HepG2 (cell line): ENCODE results near the gene FTL. TPM values are rescaled to one million over a fixed set of nuclear protein-coding genes. Genes with fewer than 3 reads are reported as not detected.
A peak's percentile ranks its signal among the peaks of the same experiment; 100 is the strongest.

ENCODE experiments used
- BORCS8-MEF2B ChIP-seq: sonication (generic); formaldehyde crosslinking; IDR thresholded peaks from 2 replicates; pipeline ENCODE4 v1.8.0; 2022; ENCODE audit warnings: mild to moderate bottlenecking, missing genetic modification reagents
- DR1 ChIP-seq: sonication (generic); formaldehyde crosslinking; IDR thresholded peaks from 2 replicates; pipeline ENCODE4 v1.8.0; 2021; ENCODE audit warnings: mild to moderate bottlenecking, missing genetic modification reagents, inconsistent platforms
- ELF3 ChIP-seq: IDR thresholded peaks from 2 replicates; pipeline ENCODE4 v1.6.1; 2016; ENCODE audit warnings: missing genetic modification reagents, missing compliant biosample characterization
- HNRNPLL ChIP-seq: fragments of 200-400 bp; formaldehyde crosslinking; IDR thresholded peaks from 2 replicates; pipeline ENCODE4 v1.6.1; 2017; ENCODE audit warnings: mild to moderate bottlenecking, low read depth, low read length; ENCODE audit not compliant: poor library complexity, severe bottlenecking
- NCOA1 ChIP-seq: sonication (generic); formaldehyde crosslinking; IDR thresholded peaks from 2 replicates; pipeline ENCODE4 v1.9.0; 2021; ENCODE audit warnings: missing genetic modification reagents
- PHF8 ChIP-seq: sonication (generic); formaldehyde crosslinking; IDR thresholded peaks from 2 replicates; pipeline ENCODE4 v1.5.0; 2020; ENCODE audit warnings: missing genetic modification reagents
- PLRG1 ChIP-seq: fragments of 450-650 bp; conservative IDR thresholded peaks from 2 replicates; pipeline ENCODE4 v1.6.1; 2016
- RFX1 ChIP-seq: fragments of 450-650 bp; IDR thresholded peaks from 2 replicates; pipeline ENCODE4 v1.6.1; 2017
- U2AF1 ChIP-seq: fragments of 200-400 bp; formaldehyde crosslinking; optimal IDR thresholded peaks from 2 replicates; pipeline ENCODE3; 2017; ENCODE audit warnings: mild to moderate bottlenecking, low read depth, low read length
- ZFP36L1 ChIP-seq: sonication (generic); formaldehyde crosslinking; IDR thresholded peaks from 2 replicates; pipeline ENCODE4 v1.8.0; 2022; ENCODE audit warnings: mild to moderate bottlenecking, missing genetic modification reagents, moderate library complexity
- ZNF30 ChIP-seq: sonication (generic); formaldehyde crosslinking; IDR thresholded peaks from 2 replicates; pipeline ENCODE4 v1.5.0; 2020; ENCODE audit warnings: mild to moderate bottlenecking, missing genetic modification reagents
- ZNF451 ChIP-seq: sonication (generic); formaldehyde crosslinking; IDR thresholded peaks from 2 replicates; pipeline ENCODE4 v1.5.0; 2020; ENCODE audit warnings: mild to moderate bottlenecking, missing genetic modification reagents
- ZNF629 ChIP-seq: sonication (generic); formaldehyde crosslinking; conservative IDR thresholded peaks from 2 replicates; pipeline ENCODE4 v1.5.0; 2020; ENCODE audit warnings: missing genetic modification reagents
- ZNF788 ChIP-seq: sonication (generic); formaldehyde crosslinking; IDR thresholded peaks from 2 replicates; pipeline ENCODE4 v1.5.0; 2020; ENCODE audit warnings: mild to moderate bottlenecking, missing genetic modification reagents, borderline replicate concordance
- polyA plus RNA-seq, 8 experiments: library from polyadenylated mRNA; depleted of rRNA in 3 of 8; stranded (reverse) in 7 of 8; unstranded in 1 of 8; fragments of >200 nt; fragmentation: Illumina TruSeq in 4 of 8; extraction: Trizol in 4 of 8; gene quantifications; 2 replicates each; pipeline versions ENCODE4 v1.2.1 to v1.2.3, GENCODE V29; 2011 to 2016; ENCODE audit warnings: low read depth in 4 of 8, missing spikeins in 1 of 8, mixed read lengths in 1 of 8; ENCODE audit not compliant: insufficient read depth in 1 of 8
- total RNA-seq, 5 experiments: library from RNA; depleted of rRNA; stranded (reverse); fragments of >200 nt; fragmentation: Illumina TruSeq; extraction: Trizol; gene quantifications; 2 replicates each; pipeline ENCODE4 v1.2.3, GENCODE V29; 2016; ENCODE audit warnings: low read depth in 1 of 5
- TF ChIP-seq, protein P1 (sequence below): sonication (generic); formaldehyde crosslinking; IDR thresholded peaks from 2 replicates; pipeline ENCODE4 v1.4.0; 2020; ENCODE audit warnings: mild to moderate bottlenecking, missing genetic modification reagents
- TF ChIP-seq, protein P2 (sequence below): sonication (generic); formaldehyde crosslinking; IDR thresholded peaks from 2 replicates; pipeline ENCODE4 v1.4.0; 2020; ENCODE audit warnings: missing genetic modification reagents, borderline replicate concordance
- TF ChIP-seq, protein P3 (sequence below): sonication (generic); formaldehyde crosslinking; IDR thresholded peaks from 2 replicates; pipeline ENCODE4 v1.5.1; 2020; ENCODE audit warnings: missing genetic modification reagents, mild to moderate bottlenecking, borderline replicate concordance
- TF ChIP-seq, protein P4 (sequence below): sonication (generic); formaldehyde crosslinking; conservative IDR thresholded peaks from 2 replicates; pipeline ENCODE4 v1.8.0; 2022; ENCODE audit warnings: low read depth, missing genetic modification reagents

The FTL gene
- total and polyA plus RNA-seq, 2 of the 13 experiments (the other 11 are each of a cell fraction or from before 2014, with no cell fraction given): 2,721 to 8,800 TPM

DNA sequence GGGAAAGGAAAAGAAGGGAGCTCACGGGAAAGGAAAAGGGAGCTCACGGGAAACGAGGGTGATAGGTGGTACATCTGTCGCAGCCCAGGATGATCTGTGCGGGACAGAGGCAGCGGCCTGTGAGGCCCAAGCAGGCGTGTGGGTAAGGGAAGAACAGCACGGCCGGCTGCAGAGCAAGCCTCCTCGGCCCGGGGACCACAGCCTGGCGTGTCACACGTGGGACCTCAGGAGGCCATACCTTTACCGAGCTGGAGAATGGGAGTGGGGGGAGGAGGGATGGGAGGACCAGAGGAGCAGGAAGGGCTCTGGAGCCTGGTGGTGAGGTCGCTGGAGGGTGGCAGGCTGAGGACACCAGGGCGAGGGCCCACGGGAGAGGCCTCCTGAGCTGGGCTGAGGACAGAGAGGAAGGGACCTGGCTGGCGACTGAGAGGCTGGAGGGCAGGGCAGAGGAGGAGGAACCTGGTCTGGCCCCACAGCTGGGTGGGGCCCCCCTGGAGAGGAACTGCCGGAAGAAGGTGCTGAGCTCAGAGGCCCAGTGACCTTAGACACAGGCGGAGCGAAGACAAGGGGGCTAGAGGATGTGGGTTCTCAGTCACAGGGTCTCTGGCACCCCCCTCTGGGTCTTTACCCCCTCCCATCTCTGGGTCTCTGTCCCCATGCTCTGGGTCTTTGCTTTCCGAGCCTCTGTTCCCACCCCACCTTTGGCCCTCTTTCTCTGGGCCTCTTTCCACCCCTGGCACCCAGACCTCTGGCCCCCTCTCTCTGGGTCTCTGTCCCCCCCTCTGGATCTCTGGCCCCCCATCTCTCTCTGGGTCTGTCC is 2.9 kb upstream of the FTL start (continued):
- TF ChIP-seq, protein P1, sequence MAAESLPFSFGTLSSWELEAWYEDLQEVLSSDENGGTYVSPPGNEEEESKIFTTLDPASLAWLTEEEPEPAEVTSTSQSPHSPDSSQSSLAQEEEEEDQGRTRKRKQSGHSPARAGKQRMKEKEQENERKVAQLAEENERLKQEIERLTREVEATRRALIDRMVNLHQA (CRISPR knock-in tag): no peak
- TF ChIP-seq, protein P2, sequence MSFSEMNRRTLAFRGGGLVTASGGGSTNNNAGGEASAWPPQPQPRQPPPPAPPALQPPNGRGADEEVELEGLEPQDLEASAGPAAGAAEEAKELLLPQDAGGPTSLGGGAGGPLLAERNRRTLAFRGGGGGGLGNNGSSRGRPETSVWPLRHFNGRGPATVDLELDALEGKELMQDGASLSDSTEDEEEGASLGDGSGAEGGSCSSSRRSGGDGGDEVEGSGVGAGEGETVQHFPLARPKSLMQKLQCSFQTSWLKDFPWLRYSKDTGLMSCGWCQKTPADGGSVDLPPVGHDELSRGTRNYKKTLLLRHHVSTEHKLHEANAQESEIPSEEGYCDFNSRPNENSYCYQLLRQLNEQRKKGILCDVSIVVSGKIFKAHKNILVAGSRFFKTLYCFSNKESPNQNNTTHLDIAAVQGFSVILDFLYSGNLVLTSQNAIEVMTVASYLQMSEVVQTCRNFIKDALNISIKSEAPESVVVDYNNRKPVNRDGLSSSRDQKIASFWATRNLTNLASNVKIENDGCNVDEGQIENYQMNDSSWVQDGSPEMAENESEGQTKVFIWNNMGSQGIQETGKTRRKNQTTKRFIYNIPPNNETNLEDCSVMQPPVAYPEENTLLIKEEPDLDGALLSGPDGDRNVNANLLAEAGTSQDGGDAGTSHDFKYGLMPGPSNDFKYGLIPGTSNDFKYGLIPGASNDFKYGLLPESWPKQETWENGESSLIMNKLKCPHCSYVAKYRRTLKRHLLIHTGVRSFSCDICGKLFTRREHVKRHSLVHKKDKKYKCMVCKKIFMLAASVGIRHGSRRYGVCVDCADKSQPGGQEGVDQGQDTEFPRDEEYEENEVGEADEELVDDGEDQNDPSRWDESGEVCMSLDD (CRISPR knock-in tag): peak; percentile 91; the same call in 1 of the 2 replicates
- TF ChIP-seq ZNF788: no peak; the same call in 1 of the 2 replicates
- TF ChIP-seq DR1 (CRISPR knock-in tag): peak; percentile 87
- TF ChIP-seq, protein P3, sequence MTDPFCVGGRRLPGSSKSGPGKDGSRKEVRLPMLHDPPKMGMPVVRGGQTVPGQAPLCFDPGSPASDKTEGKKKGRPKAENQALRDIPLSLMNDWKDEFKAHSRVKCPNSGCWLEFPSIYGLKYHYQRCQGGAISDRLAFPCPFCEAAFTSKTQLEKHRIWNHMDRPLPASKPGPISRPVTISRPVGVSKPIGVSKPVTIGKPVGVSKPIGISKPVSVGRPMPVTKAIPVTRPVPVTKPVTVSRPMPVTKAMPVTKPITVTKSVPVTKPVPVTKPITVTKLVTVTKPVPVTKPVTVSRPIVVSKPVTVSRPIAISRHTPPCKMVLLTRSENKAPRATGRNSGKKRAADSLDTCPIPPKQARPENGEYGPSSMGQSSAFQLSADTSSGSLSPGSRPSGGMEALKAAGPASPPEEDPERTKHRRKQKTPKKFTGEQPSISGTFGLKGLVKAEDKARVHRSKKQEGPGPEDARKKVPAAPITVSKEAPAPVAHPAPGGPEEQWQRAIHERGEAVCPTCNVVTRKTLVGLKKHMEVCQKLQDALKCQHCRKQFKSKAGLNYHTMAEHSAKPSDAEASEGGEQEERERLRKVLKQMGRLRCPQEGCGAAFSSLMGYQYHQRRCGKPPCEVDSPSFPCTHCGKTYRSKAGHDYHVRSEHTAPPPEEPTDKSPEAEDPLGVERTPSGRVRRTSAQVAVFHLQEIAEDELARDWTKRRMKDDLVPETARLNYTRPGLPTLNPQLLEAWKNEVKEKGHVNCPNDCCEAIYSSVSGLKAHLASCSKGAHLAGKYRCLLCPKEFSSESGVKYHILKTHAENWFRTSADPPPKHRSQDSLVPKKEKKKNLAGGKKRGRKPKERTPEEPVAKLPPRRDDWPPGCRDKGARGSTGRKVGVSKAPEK (CRISPR knock-in tag): peak; percentile 96; the same call in 1 of the 2 replicates
- peak; percentile 91 for TF ChIP-seq ELF3 (CRISPR knock-in tag)
- 0 out of 2 replicates have a peak, but pooled peaks have one; percentile 25 for TF ChIP-seq ZNF30 (CRISPR knock-in tag)
- TF ChIP-seq ZNF451: peak; percentile 90
- TF ChIP-seq HNRNPLL: peak; percentile 61
- TF ChIP-seq ZNF629: peak; percentile 84
- TF ChIP-seq BORCS8-MEF2B (CRISPR knock-in tag): peak; percentile 82
- TF ChIP-seq ZFP36L1: peak; percentile 66; the same call in 1 of the 2 replicates
- TF ChIP-seq, protein P4, sequence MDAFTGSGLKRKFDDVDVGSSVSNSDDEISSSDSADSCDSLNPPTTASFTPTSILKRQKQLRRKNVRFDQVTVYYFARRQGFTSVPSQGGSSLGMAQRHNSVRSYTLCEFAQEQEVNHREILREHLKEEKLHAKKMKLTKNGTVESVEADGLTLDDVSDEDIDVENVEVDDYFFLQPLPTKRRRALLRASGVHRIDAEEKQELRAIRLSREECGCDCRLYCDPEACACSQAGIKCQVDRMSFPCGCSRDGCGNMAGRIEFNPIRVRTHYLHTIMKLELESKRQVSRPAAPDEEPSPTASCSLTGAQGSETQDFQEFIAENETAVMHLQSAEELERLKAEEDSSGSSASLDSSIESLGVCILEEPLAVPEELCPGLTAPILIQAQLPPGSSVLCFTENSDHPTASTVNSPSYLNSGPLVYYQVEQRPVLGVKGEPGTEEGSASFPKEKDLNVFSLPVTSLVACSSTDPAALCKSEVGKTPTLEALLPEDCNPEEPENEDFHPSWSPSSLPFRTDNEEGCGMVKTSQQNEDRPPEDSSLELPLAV (CRISPR knock-in tag): no peak
- TF ChIP-seq U2AF1: peak; percentile 76
- TF ChIP-seq PLRG1: no peak
- TF ChIP-seq RFX1: no peak
- TF ChIP-seq NCOA1 (CRISPR knock-in tag): peak; percentile 87; the same call in 1 of the 2 replicates
- TF ChIP-seq PHF8: peak; percentile 64
